Liver (tissue), 3 donors: ENCODE measurements around the gene TAF7.

Source experiments
- GABPA ChIP-seq, 2 donors: IDR thresholded peaks in 1 of 2; conservative IDR thresholded peaks in 1 of 2; 2 replicates each; pipeline ENCODE4 v1.6.1; 2016; ENCODE audit warnings: antibody characterized with exemption in 2 of 2, mild to moderate bottlenecking in 1 of 2, moderate library complexity in 1 of 2
- RAD21 ChIP-seq, 2 donors: IDR thresholded peaks; 2 replicates each; pipeline ENCODE4 v1.6.1; 2016; ENCODE audit warnings: antibody characterized with exemption in 2 of 2, mild to moderate bottlenecking in 2 of 2
- SP1 ChIP-seq: IDR thresholded peaks from 2 replicates; pipeline ENCODE4 v1.6.1; 2018; ENCODE audit warnings: antibody characterized with exemption, mild to moderate bottlenecking
- TF ChIP-seq, protein P1 (sequence below): IDR thresholded peaks from 2 replicates; pipeline ENCODE4 v1.6.1; 2016; ENCODE audit warnings: antibody characterized with exemption
- TF ChIP-seq, protein P2 (sequence below): fragments of 150-350 bp; IDR thresholded peaks from 2 replicates; pipeline ENCODE4 v1.5.1; 2017; ENCODE audit warnings: improper control_type of control experiment, low read depth, low read length; ENCODE audit not compliant: missing input control
- TF ChIP-seq, protein P3 (sequence below): IDR thresholded peaks from 2 replicates; pipeline ENCODE4 v1.6.1; 2016; ENCODE audit warnings: antibody characterized with exemption, mild to moderate bottlenecking
- TF ChIP-seq, protein P4 (sequence below): IDR thresholded peaks from 2 replicates; pipeline ENCODE4 v1.6.1; 2016; ENCODE audit warnings: antibody characterized with exemption
- donor health status: healthy.
- donor health status: healthy.

DNA sequence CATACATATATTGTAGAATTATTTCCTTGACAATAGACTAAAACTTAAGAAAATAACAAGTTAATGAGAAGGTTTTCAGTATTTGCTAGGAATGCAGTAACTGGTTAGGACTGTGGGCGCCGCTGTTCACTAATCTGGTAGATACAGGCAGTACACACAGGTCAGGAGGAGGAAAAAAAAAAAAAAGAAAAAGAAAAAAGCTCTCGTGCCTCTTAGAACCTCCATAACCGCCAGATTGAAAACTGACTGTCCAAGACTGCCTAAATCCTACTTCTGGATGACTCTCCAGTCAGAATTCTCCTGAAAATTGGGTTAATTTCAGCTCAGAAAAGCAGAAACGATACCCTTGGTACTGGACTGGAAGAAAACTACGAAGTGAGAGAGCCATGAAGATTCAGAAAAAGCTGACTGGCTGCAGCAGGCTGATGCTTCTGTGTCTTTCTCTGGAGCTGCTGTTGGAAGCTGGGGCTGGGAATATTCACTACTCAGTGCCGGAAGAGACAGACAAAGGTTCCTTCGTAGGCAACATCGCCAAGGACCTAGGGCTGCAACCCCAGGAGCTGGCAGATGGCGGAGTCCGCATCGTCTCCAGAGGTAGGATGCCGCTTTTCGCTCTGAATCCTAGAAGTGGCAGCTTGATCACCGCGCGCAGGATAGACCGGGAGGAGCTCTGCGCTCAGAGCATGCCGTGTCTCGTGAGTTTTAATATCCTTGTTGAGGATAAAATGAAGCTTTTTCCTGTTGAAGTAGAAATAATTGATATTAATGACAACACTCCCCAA, 9.9 kb upstream of the TAF7 start, which contains the start of gene PCDHGA1:
- TF ChIP-seq SP1 = no peak
- TF ChIP-seq, protein P1, sequence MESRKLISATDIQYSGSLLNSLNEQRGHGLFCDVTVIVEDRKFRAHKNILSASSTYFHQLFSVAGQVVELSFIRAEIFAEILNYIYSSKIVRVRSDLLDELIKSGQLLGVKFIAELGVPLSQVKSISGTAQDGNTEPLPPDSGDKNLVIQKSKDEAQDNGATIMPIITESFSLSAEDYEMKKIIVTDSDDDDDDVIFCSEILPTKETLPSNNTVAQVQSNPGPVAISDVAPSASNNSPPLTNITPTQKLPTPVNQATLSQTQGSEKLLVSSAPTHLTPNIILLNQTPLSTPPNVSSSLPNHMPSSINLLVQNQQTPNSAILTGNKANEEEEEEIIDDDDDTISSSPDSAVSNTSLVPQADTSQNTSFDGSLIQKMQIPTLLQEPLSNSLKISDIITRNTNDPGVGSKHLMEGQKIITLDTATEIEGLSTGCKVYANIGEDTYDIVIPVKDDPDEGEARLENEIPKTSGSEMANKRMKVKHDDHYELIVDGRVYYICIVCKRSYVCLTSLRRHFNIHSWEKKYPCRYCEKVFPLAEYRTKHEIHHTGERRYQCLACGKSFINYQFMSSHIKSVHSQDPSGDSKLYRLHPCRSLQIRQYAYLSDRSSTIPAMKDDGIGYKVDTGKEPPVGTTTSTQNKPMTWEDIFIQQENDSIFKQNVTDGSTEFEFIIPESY = no peak
- TF ChIP-seq, protein P2, sequence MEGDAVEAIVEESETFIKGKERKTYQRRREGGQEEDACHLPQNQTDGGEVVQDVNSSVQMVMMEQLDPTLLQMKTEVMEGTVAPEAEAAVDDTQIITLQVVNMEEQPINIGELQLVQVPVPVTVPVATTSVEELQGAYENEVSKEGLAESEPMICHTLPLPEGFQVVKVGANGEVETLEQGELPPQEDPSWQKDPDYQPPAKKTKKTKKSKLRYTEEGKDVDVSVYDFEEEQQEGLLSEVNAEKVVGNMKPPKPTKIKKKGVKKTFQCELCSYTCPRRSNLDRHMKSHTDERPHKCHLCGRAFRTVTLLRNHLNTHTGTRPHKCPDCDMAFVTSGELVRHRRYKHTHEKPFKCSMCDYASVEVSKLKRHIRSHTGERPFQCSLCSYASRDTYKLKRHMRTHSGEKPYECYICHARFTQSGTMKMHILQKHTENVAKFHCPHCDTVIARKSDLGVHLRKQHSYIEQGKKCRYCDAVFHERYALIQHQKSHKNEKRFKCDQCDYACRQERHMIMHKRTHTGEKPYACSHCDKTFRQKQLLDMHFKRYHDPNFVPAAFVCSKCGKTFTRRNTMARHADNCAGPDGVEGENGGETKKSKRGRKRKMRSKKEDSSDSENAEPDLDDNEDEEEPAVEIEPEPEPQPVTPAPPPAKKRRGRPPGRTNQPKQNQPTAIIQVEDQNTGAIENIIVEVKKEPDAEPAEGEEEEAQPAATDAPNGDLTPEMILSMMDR = no peak
- no peak for TF ChIP-seq GABPA (IDR thresholded peaks at IDR 0.05 in 1 of 2, conservative IDR thresholded peaks at IDR 0.05 in 1 of 2)
- TF ChIP-seq, protein P3, sequence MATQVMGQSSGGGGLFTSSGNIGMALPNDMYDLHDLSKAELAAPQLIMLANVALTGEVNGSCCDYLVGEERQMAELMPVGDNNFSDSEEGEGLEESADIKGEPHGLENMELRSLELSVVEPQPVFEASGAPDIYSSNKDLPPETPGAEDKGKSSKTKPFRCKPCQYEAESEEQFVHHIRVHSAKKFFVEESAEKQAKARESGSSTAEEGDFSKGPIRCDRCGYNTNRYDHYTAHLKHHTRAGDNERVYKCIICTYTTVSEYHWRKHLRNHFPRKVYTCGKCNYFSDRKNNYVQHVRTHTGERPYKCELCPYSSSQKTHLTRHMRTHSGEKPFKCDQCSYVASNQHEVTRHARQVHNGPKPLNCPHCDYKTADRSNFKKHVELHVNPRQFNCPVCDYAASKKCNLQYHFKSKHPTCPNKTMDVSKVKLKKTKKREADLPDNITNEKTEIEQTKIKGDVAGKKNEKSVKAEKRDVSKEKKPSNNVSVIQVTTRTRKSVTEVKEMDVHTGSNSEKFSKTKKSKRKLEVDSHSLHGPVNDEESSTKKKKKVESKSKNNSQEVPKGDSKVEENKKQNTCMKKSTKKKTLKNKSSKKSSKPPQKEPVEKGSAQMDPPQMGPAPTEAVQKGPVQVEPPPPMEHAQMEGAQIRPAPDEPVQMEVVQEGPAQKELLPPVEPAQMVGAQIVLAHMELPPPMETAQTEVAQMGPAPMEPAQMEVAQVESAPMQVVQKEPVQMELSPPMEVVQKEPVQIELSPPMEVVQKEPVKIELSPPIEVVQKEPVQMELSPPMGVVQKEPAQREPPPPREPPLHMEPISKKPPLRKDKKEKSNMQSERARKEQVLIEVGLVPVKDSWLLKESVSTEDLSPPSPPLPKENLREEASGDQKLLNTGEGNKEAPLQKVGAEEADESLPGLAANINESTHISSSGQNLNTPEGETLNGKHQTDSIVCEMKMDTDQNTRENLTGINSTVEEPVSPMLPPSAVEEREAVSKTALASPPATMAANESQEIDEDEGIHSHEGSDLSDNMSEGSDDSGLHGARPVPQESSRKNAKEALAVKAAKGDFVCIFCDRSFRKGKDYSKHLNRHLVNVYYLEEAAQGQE = no peak
- TF ChIP-seq RAD21 (IDR thresholded peaks at IDR 0.05) = no peak
- TF ChIP-seq, protein P4, sequence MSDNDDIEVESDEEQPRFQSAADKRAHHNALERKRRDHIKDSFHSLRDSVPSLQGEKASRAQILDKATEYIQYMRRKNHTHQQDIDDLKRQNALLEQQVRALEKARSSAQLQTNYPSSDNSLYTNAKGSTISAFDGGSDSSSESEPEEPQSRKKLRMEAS = no peak
